NCI-H1105 (cell line): ENCODE measurements around the gene VDAC1.
"Not testable (repeated sequence)": the region's sequence is repeated elsewhere in the genome, so short reads cannot be mapped to it uniquely, and the experiment has no call there.

Experiments used
- DNase-seq: peaks from one replicate; lab custom pipeline; 2025; lab: John Stamatoyannopoulos, UW

Gene VDAC1

DNA sequence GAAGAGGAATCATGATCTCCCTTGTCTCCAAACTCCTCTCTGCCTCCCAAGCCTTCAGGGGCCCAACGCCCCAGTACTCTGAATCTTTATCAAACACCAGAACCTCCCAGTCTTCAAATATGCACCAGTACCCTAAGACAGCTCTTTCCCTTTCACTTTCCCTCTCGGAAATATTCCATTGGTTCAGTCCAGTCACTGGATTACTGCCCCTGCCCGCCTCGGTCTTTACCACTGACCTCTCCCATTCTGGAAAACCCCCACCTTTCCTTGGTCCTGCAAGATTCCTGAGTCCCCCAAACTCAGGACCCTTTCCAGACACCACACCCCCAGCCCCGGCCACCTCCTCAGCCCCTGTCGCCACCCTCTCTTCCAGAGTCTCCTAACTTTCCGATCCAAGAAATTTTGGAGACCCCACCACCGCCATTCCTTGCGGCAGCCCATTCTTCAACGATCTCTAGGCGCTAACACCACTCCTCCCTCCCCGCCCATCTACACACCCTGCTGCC, 37.0 kb downstream of the VDAC1 start:
- no peak for DNase-seq

DNA sequence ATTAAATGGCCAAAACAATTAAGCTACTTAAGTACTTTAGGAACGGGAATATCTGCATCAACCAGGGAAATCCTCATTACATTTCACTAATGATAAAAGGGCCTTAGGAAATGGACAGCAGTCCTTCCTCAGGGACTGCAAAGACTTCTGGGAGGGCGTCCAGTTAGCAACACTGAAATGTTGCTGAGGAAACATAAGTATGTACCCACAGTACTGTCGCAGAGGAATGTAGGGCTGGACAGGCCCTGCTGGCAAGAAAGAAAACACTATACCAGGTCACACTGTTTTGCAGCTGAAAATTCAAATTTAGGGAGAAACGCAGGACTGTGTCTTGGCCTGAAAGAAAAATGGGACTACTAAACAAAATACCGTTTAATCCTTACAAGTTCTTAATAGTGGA, 37.7 kb downstream of the VDAC1 start:
- DNase-seq = no peak

DNA sequence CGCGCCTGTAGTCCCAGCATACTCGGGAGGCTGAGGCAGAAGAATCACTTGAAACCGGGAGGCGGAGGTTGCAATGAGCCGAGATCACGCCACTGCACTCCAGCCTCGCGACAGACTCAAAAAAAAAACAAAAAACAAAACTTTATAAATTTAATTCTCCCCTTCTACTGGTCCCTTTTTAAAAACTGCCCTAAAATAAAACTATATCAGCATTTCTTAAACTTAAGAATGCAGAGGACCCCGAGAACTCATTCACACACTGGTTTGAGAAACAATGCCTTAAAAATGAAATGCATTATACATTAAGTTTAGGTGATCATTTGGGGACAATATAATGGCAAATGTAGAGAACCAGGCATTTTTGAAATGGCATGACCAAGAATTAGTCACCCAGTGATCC, 38.7 kb downstream of the VDAC1 start:
- DNase-seq = no peak

DNA sequence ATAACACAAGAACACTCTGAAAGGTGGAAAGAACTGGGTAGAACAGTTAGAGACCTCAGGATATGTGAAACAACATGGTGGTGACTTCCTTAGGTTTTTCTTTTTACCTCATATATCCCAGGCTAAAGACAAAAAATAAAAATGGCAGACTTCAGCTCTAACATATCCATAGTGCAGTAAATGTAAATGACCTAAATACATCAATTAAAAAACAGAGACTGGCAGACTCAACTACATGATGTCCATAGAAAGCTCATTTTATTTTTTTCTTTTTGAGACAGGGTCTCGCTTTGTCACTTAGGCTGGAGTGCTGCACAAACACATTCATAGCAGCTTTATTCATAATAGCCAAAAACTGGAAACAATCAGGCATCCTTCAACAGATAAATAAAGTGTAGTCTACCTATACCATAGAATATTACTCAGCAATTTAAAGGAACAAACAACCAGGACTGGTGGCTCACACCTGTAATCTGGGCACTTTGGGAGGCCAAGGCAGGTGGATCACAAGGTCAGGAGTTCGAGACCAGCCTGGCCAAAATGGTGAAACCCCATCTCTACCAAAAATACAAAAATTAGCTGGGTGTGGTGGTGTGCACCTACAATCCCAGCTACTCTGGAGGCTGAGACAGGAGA, 41.2 kb downstream of the VDAC1 start:
- no peak for DNase-seq

DNA sequence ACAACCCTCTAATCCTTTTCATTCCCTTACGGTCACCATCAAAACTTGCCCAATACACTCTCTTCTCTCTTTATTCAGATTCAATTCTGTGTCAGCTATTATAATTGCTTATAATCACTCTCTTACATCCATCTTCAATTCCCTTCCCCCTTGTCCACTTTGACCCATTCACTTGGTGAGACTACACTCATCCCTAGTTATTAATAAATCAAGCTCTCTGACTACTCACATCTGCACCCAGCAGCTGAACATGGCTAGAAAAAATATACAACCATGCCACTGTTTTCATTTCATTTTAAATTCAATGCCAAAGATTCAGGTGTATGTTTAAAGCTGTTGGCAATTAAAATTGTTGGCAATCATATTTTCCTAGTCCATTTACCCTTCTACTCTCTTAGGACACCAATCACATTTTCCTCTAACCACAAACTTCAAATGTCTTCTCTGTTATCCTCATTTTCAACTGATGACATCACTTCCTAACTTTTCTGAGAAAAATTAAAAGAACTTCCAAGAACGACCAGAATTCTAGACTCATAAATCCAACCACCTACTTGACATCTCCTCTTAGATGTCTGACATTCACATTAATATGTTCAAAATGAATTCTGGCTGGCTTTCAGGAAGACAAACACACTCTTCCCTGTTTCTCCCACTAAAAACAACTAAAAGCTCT, 41.8 kb downstream of the VDAC1 start:
- DNase-seq = no peak

DNA sequence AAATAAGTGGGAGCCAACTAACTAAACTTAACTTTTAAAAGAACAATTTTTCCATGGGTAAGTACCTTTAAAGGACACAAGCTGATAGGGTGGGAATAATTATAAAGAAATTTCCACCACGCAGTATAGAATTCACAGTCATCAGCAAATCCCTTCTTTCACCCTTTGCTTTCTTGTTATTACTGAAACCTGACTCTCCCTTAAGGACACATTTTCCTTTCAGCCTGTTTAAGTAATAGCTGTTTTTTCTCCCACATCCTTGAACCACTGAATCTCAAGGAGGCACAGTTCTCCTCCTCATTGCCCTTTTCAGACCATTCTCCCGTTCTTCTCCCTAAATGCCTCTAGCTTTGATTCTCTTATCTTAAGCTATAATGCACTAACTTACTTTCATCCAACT, 42.6 kb downstream of the VDAC1 start:
- DNase-seq = no peak

DNA sequence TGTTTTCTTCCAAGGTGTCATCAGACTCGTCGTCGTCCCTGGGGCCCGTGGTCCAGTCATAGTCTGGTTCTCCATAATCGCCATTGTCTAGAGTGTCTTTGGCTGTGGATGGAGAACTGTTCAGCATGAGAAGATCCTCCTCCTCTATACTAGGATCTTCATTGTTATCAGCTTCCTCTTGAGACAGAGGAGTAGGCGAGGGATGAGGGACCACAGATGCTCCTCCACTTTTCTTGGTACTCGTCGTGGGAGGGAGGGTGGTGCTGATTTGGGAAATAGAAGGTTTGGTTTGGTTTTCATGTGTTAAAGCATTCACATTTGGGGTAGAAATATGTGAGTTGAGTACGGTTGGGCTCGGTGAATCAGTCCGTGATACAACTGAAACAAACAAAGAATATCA, 45.1 kb downstream of the VDAC1 start:
- no peak for DNase-seq

DNA sequence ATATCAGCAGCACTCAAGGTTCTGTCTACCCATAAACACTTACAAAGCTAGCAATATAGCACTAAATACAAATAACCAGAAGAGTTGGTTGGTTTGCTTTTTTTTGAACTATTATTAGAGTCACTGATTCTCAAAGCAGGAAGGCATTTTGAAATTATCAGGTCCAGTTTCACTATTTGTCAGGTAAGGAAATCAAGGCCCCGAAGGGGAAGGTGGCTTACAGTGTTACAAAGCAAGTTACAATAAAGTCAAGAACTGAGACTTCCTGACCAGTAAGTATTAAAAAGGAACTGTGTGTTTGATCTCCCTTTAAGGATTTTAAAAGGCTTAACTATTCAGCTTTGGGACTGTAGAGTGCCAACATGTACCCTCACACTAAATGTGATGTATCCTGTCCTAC, 47.2 kb downstream of the VDAC1 start:
- DNase-seq = no peak

DNA sequence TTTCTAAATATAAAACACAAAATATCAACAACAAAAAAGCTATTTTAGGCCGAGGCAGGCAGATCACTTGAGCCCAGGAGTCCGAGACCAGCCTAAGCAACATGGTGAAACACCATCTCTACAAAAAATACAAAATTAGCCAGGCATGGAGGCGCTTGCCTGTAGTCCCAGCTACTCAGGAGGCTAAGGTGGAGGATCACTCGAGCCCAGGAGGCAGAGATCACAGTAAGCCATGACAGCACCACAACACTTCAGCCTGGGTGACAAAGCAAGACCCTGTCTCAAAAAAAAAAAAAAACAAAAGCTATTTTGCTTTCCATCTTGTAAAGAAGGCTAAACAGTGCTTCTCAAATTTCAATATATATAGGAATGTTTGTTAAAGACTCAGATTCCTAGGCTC, 47.7 kb downstream of the VDAC1 start:
- no peak for DNase-seq

DNA sequence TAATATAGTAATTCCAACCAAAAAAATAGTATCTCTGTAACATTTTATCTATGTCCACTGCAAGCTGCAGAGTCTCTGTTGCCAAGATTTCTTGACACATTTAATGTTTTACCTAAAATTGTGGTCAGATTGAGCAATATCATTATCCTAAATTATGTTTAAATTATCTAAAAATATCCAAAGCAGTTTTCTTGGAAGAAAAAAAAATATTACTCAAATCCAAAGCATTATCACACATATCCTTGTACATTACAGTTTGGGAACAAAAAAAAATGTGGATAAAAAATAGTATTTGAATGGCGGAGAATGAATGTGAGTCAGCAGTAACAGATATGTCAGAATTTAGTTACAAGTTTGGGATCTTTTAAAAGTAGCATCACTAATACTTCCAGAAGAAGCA, 48.6 kb downstream of the VDAC1 start:
- DNase-seq = not testable (repeated sequence)

DNA sequence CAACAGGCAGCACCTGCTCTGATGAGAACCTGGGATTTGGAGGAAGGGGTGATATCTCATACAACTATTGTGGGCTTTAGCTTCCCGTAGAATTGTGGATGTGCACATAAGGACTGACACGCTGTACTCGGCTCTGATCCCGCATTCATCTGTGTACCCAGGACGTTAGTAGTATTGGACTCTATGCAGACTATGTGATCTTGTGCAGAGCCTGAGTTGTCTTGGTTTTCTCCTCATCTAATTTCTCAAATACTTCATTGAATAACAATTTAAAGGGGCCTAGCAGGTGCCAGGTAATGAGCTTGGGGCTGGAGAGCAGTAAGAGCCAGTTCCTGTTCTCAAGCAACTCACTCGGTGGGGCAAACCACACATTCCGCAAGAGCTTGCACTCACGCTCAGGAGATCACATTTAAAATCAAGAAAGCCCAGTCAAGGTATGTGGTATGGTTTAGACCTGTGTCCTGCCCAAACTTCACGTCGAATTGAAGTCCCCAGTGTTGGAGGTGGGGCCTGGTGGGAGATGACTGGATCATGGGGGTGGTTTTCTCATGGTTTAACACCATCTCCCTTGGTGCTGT, 51.1 kb downstream of the VDAC1 start:
- no peak for DNase-seq

DNA sequence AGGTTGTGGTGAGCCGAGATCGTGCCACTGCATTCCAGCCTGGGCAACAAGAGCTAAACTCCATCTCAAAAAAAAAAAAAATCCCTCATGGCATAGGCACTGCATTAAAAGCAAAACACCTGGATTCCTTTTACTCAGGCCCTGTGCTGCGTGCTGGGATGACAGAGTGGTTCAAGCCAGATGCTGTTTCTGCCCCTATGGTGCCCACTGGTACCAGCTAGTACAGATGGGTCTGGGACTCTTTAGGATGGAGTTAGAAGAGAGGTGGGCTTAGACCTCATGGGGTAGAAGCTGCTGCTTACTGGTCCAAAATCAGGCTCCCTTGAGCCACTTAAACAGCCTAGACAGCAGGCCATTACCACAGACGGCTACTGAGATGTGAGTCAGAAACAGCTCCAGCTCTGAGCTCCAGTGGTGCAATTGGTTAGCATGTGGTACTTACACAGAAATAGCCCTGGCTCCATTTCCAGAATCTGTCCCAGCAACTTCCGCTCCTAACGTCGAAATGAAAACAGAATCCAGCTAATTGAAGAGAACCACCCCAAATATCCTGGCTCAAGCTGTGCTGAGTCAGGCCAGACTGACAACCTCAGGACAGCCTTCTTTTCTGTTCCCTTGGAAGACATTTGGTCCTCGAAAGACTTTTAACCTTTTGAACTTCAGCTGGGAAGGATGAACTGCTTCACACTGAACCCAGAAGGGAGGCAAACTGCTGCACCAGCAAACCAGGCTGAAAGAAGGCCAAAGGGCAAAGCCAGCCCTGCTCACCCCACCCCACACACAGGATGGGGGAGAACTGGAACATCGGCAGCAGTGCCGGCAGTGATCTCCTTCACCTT, 51.8 kb downstream of the VDAC1 start:
- DNase-seq = no peak

DNA sequence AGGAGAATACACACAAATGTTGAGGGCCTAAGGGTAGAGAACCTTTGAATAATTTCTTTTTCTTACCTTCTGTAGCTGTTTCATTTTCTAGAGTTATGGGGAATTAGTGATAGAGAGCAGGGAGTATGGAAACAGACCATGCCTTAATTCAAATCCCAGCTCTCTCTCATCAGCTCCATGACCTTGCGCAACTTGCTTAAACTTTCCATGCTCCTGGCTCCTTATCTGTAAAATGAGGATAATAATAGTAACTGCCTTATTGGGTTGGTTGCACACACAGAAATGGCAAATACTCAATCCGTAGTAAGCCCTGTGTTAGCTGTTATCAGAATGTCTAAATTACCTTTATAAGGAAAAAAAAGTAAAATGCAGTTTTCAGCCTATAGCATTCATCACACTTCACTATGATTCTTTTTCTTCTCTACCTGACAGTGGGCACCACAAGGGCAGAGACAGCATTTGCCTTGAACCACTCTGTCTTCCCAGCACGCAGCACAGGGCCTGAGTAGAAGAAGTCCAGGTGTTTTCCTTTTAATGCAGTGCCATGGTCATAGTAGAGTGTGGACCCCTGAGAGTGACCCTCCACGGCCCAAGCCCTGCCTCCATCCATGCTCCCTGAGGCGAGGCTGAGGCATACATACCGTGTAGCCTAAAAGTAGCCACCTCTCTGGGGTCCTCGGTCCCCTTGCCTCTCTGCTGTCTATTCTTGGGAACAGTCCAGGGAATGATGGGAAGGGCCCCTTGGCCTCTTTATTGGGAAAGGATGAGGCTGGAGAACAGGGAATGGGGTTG, 53.8 kb downstream of the VDAC1 start:
- DNase-seq = no peak

DNA sequence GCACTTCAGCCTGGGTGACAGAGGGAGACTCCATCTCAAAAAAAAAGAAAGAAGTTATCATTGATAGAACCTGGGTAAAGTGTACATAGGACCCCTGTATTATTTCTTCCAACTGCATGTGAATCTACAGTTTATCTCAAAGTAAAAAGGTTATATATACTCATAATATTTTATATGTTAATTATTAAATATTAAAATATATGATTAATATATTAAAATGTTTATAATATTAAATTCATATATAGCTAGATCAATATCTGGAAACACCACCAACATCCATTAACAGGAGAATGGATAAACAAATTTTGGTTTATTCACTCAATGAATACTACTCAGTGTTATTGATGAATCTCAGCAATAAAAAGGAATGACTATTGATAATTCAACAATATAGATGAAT, 56.1 kb downstream of the VDAC1 start:
- DNase-seq = no peak

DNA sequence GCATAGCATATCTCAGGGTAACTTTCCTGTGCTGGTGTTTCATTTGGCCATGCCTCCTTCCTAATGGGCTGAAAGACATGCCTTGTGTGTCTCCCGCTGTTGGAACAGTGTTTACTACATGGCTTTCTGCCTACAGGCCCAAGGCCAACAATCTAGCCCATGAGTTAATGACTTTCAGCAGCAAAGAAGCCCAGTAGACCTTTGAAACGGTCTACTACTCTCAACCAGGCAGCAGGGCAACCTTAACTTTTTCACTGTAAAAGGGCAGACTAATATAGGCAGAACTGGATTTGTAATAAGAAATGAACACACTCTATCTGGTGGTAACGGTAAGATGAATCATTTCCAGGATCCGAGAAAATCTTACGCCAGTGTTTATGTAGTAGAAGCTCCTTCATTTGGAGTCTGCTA, 57.3 kb downstream of the VDAC1 start:
- no peak for DNase-seq

DNA sequence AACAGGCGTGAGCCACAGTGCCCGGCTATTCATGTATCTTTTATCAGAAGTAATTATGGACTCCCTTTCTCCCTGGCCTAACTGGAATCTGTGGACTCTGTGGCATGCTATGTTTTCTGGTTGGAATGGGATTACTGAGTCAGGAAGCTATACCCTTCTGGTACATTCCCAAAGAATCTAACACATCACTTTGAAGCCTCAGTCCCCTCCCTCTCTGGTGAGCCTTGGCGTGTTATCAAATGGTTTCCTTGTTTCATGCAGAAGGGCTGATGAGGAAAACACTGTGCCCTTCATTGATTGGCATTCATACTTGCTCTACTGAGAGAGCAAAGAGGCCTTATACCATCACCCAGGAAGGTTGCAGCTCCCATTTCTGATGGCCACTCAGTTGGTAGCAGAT, 59.2 kb downstream of the VDAC1 start:
- no peak for DNase-seq

DNA sequence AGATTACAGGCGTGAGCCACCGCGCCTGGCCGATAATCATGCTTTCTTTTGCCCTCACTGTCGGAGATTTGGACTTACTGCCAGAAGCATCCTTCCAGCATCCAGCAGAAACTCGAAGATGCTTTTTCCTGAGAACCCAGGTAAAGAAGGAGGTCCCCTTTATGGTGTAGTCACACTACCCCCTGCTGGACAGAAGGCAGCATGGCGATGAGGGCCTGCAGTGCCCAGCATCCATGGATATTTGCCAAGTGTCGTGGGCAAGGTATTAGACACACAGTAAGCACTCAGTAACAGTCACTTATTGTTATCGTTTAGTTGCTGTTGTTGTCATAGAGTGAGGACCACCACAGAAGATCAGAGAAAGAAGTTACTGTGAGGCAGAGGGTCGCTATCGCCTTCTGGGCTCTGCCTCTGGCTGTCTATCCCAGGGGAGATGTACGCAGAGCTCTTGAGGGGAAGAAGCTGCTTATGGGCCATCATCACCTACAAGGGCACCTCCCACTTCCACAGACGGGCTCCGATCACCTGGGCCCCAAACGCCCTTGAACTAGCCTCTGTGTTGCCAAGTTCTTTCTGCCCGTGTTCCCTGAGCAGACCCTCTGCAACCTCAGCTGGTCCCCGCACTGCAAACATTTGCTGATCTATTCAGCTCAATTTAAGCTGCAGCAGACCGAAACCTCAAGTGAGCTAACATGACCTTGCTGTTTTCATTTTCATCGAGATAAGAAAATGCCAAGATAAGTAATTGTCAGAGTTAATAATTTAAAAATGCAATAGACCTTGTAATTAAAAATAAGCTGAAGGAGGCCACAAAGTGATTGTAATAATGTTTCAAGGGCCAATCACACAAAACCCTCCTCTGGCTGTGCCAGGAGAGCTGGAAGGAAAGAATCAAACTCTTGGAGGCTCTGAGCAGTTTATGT, 60.3 kb downstream of the VDAC1 start:
- DNase-seq = peak; percentile 42

DNA sequence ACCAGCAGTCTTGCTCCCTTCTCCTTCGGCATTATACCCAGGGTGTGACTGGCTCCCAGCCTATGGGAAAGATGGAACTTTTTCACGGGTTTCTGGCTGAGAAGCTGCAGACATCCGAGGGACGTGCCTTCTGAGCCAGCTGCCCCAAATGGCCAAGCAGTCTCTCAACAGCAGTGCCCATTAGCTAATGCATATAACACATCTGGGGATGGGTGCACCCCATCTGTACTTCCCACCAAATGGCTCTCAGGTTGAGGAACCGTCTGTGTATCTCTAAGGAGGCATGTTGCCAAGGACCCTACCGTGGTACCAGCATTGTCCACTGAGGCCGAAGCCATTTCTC, 61.3 kb downstream of the VDAC1 start:
- DNase-seq = no peak

DNA sequence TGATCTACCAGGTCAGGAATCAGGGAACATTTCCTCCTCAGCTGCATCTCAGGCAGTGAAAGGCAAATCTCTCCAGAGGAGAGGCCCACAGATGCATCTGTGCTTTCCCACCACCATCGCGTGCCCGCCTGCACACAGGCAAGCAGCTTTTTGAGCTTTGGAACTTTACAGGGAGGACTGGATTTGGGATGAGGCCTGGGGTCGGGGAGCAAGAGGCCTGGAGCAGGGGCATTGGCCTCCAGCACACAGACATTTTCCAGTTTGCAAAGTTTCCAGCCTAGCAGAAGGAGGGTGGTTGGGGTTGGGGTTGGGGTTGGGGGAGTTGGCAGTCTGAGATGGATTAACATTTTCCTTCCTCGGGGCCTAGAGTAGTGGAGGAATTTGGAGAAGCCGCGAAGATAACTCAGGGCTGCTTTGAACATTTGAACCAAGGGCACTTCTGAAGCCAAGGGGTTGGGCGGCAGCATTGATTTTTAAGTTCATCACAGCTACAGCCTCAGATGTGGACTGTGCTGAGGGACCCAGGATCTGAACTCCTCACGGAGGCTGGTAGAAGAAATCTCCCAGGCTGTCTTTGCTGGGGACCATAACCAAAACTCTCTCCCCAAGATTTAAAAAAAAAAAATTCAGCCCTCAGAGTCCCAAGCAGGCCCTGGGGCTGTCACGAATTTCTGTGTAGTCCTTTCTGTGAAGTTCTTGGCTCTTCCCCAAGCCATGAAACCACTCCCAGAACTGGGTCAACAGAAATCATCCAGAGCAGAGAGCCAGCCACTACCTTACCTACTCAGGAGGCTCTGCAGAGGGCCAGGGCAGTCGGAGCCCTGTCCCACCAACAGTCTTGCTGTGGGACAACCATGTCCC, 61.9 kb downstream of the VDAC1 start:
- DNase-seq = no peak
